H9 (cell line): Measurements from ENCODE around the gene FAM227B. TPM values are rescaled to one million over a fixed set of nuclear protein-coding genes. Genes with fewer than 3 reads are reported as not detected.

Experiments used
- DNase-seq: peaks from one replicate; pipeline ENCODE4 v3.0.0-alpha.2; 2017
- H2AFZ ChIP-seq: one replicate; pipeline ENCODE4 v1.6.1; 2013; ENCODE audit warnings: mild to moderate bottlenecking, low read length, control low read depth, moderate library complexity
- H2AK5ac ChIP-seq: 2 replicates; pipeline ENCODE4 v1.6.1; 2013; ENCODE audit warnings: low read length, control low read depth, mixed read lengths; ENCODE audit not compliant: insufficient read length
- H2BK120ac ChIP-seq: one replicate; pipeline ENCODE4 v1.6.1; 2013; ENCODE audit warnings: low read depth, mild to moderate bottlenecking, low read length, control low read depth, inconsistent platforms; ENCODE audit not compliant: poor library complexity, severe bottlenecking
- H2BK12ac ChIP-seq: 2 replicates; pipeline ENCODE4 v1.6.1; 2013; ENCODE audit warnings: low read length, control low read depth, mixed read lengths, low read depth; ENCODE audit not compliant: insufficient read length
- H2BK15ac ChIP-seq: 2 replicates; pipeline ENCODE4 v1.6.1; 2013; ENCODE audit warnings: low read depth, low read length, control low read depth
- H2BK20ac ChIP-seq: one replicate; pipeline ENCODE4 v1.6.1; 2013; ENCODE audit warnings: low read depth, mild to moderate bottlenecking, low read length, control low read depth, inconsistent platforms; ENCODE audit not compliant: poor library complexity, severe bottlenecking
- H2BK5ac ChIP-seq: 2 replicates; pipeline ENCODE4 v1.6.1; 2013; ENCODE audit warnings: low read length, control low read depth, mixed read lengths; ENCODE audit not compliant: insufficient read length
- H3K14ac ChIP-seq: 2 replicates; pipeline ENCODE4 v1.6.1; 2013; ENCODE audit warnings: low read length, control low read depth; ENCODE audit not compliant: insufficient read depth
- H3K18ac ChIP-seq: 2 replicates; pipeline ENCODE4 v1.6.1; 2013; ENCODE audit warnings: low read depth, mild to moderate bottlenecking, mixed read lengths, low read length, control low read depth; ENCODE audit not compliant: insufficient read length
- H3K23ac ChIP-seq: 2 replicates; pipeline ENCODE4 v1.6.1; 2013; ENCODE audit warnings: low read length, control low read depth, mixed read lengths, low read depth; ENCODE audit not compliant: insufficient read length
- H3K23me2 ChIP-seq: 2 replicates; pipeline ENCODE4 v1.6.1; 2013; ENCODE audit warnings: low read depth, mild to moderate bottlenecking, mixed read lengths, low read length, control low read depth; ENCODE audit not compliant: insufficient read length, poor library complexity, severe bottlenecking
- H3K27ac ChIP-seq: 2 replicates; pipeline ENCODE4 v1.5.1; 2013; ENCODE audit warnings: low read length, control low read depth, mixed read lengths, low read depth; ENCODE audit not compliant: insufficient read length
- H3K27me3 ChIP-seq: 2 replicates; pipeline ENCODE4 v1.6.1; 2013; ENCODE audit warnings: low read length, control low read depth, inconsistent platforms; ENCODE audit not compliant: insufficient read depth
- H3K4ac ChIP-seq: 2 replicates; pipeline ENCODE4 v1.6.1; 2013; ENCODE audit warnings: low read depth, mild to moderate bottlenecking, control low read depth, inconsistent platforms, low read length, moderate library complexity
- H3K4me1 ChIP-seq: 2 replicates; pipeline ENCODE4 v1.6.1; 2013; ENCODE audit warnings: low read length, control low read depth, inconsistent platforms; ENCODE audit not compliant: insufficient read depth
- H3K4me2 ChIP-seq: 2 replicates; pipeline ENCODE4 v1.6.1; 2013; ENCODE audit warnings: low read length, control low read depth, mixed read lengths; ENCODE audit not compliant: insufficient read length, insufficient read depth
- H3K56ac ChIP-seq: 2 replicates; pipeline ENCODE4 v1.6.1; 2013; ENCODE audit warnings: low read depth, mild to moderate bottlenecking, mixed read lengths, low read length, control low read depth; ENCODE audit not compliant: insufficient read length
- H3K79me1 ChIP-seq: 2 replicates; pipeline ENCODE4 v1.6.1; 2013; ENCODE audit warnings: low read depth, mild to moderate bottlenecking, moderate library complexity, low read length, control low read depth, inconsistent platforms; ENCODE audit not compliant: insufficient read depth, poor library complexity, severe bottlenecking
- H3K79me2 ChIP-seq: 2 replicates; pipeline ENCODE4 v1.6.1; 2013; ENCODE audit warnings: low read length, control low read depth, inconsistent platforms; ENCODE audit not compliant: insufficient read depth
- H3K9ac ChIP-seq: 2 replicates; pipeline ENCODE4 v1.6.1; 2013; ENCODE audit warnings: low read length, control low read depth, mixed read lengths; ENCODE audit not compliant: insufficient read length; ENCODE audit errors: extremely low read depth
- H3K9me3 ChIP-seq: one replicate; pipeline ENCODE4 v1.6.1; 2013; ENCODE audit warnings: low read depth, low read length, inconsistent platforms; ENCODE audit not compliant: control insufficient read depth
- H3T11ph ChIP-seq: one replicate; pipeline ENCODE4 v1.6.1; 2013; ENCODE audit warnings: mild to moderate bottlenecking, low read length, control low read depth, inconsistent platforms
- H4K20me1 ChIP-seq: one replicate; pipeline ENCODE4 v1.6.1; 2013; ENCODE audit not compliant: control insufficient read depth, insufficient read length, insufficient read depth
- H4K5ac ChIP-seq: 2 replicates; pipeline ENCODE4 v1.6.1; 2013; ENCODE audit warnings: low read depth, mild to moderate bottlenecking, mixed read lengths, low read length, control low read depth; ENCODE audit not compliant: insufficient read length
- H4K8ac ChIP-seq: replicated peaks from 2 replicates; pipeline ENCODE4 v1.6.1; 2013; ENCODE audit warnings: low read length, control low read depth, mixed read lengths, low read depth; ENCODE audit not compliant: insufficient read length
- H4K91ac ChIP-seq: 2 replicates; pipeline ENCODE4 v1.6.1; 2013; ENCODE audit warnings: low read depth, mild to moderate bottlenecking, moderate library complexity, mixed read lengths, low read length, control low read depth; ENCODE audit not compliant: insufficient read length
- H3K27ac Mint-ChIP-seq, 3 experiments: 2 replicates in 2 of 3; 3 replicates in 1 of 3; pipeline ENCODE4 v1.8.0; 2020 to 2021; ENCODE audit warnings: mixed read lengths in 3 of 3, mild to moderate bottlenecking in 1 of 3, moderate library complexity in 1 of 3
- H3K27me3 Mint-ChIP-seq: 2 replicates; pipeline ENCODE4 v1.8.0; 2021; ENCODE audit warnings: low read depth, mild to moderate bottlenecking, moderate library complexity, mixed read lengths
- H3K36me3 Mint-ChIP-seq, 3 experiments: 2 replicates in 2 of 3; 3 replicates in 1 of 3; pipeline ENCODE4 v1.8.0; 2020 to 2021; ENCODE audit warnings: low read depth in 3 of 3, mixed read lengths in 3 of 3; ENCODE audit not compliant: insufficient read depth in 1 of 3
- H3K4me1 Mint-ChIP-seq, 2 experiments: 2 replicates each; pipeline ENCODE4 v1.8.0; 2020; ENCODE audit warnings: mixed read lengths in 2 of 2
- H3K4me3 Mint-ChIP-seq, 2 experiments: 2 replicates in 1 of 2; 3 replicates in 1 of 2; pipeline ENCODE4 v1.8.0; 2020 to 2021; ENCODE audit warnings: mild to moderate bottlenecking in 2 of 2, mixed read lengths in 2 of 2, moderate library complexity in 1 of 2
- H3K9me3 Mint-ChIP-seq, 2 experiments: 2 replicates in 1 of 2; 3 replicates in 1 of 2; pipeline ENCODE4 v1.8.0; 2020; ENCODE audit warnings: mild to moderate bottlenecking in 2 of 2, mixed read lengths in 2 of 2, moderate library complexity in 1 of 2
- WGBS: extraction: QIAGEN DNeasy Blood & Tissue Kit; methylation state at CpG from one replicate; pipeline ENCODE4 v1.1.7; 2013; ENCODE audit warnings: missing lambda C conversion rate, low lambda C conversion rate, mixed read lengths; ENCODE audit not compliant: insufficient read length; ENCODE audit errors: extremely low coverage; 5-methylcytosine and 5-hydroxymethylcytosine counted together
- total RNA-seq: library from RNA; stranded (reverse); gene quantifications from 2 replicates; pipeline ENCODE4 v1.2.1, GENCODE V29; 2021
- TF ChIP-seq, protein P1 (sequence below): fragments of 200-600 bp; sonication (generic); conservative IDR thresholded peaks from 3 replicates; pipeline ENCODE4 v1.8.0; 2021; ENCODE audit warnings: antibody characterized with exemption, mild to moderate bottlenecking

FAM227B gene
- total RNA-seq, 1 experiment from 2014 or later: 5.5 TPM

DNA sequence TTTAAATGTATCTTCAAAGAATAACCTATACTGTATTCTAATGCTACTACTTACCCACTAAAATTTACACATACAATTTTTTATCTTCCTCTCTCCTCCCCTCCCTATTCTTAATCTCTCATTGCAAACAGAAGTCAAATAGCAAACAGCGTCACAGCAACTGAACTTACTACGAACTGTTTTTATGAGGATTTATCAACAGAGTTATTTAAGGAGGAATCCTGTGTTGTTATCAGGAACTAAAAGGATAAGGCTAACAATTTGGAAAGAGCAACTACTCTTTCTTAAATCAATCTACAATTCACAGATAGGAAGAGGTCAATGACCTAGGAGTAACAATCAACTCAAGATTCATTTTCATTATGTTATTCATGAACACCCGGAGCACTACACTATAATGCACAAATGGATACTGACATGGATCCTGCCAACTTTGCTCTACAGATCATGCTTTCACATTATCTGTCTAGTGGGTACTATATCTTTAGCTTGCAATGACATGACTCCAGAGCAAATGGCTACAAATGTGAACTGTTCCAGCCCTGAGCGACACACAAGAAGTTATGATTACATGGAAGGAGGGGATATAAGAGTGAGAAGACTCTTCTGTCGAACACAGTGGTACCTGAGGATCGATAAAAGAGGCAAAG, 196.6 kb downstream of the FAM227B start:
- no peak overlapping the region for H3K9ac ChIP-seq
- H2BK12ac ChIP-seq: no peak overlapping the region
- H4K20me1 ChIP-seq: no peaks in the 10 kb centered on the region
- no peak overlapping the region for H3K4me2 ChIP-seq
- H4K5ac ChIP-seq: no peak overlapping the region
- H3K14ac ChIP-seq: no peak overlapping the region
- no peaks in the 10 kb centered on the region for H3K27me3 Mint-ChIP-seq
- H4K91ac ChIP-seq: no peak overlapping the region
- H3K27me3 ChIP-seq: no peaks in the 10 kb centered on the region
- no peak overlapping the region for H3K4ac ChIP-seq
- no peak overlapping the region for H2BK20ac ChIP-seq
- H3K4me1 Mint-ChIP-seq: peaks cover 3 to 5% of the 10 kb centered on the region in 2 experiments; a peak in 3 of 4 replicates
- H3K4me1 ChIP-seq: no peaks in the 10 kb centered on the region; the same call in 1 of the 2 replicates
- no peak overlapping the region for H3K27ac Mint-ChIP-seq
- H3K4me3 Mint-ChIP-seq: no peak overlapping the region
- H3K18ac ChIP-seq: no peak overlapping the region
- no peak overlapping the region for H2AFZ ChIP-seq
- H3K9me3 Mint-ChIP-seq: no peaks in the 10 kb centered on the region
- no CpG with 5 or more reads among the region's 6 CpGs for WGBS
- H3K79me1 ChIP-seq: no peaks in the 10 kb centered on the region
- no peak overlapping the region for H2BK120ac ChIP-seq
- no peak overlapping the region for H3K27ac ChIP-seq
- H3T11ph ChIP-seq: no peak overlapping the region
- H3K23me2 ChIP-seq: no peaks in the 10 kb centered on the region
- H2BK5ac ChIP-seq: no peak overlapping the region
- H3K56ac ChIP-seq: no peak overlapping the region
- no peaks in the 10 kb centered on the region for H3K9me3 ChIP-seq
- DNase-seq: no peak
- H2AK5ac ChIP-seq: no peak overlapping the region
- H3K79me2 ChIP-seq: no peaks in the 10 kb centered on the region
- H2BK15ac ChIP-seq: no peak overlapping the region
- no peak overlapping the region for H3K23ac ChIP-seq
- no peaks in the 10 kb centered on the region for H3K36me3 Mint-ChIP-seq
- H4K8ac ChIP-seq: no peak overlapping the region
- TF ChIP-seq, protein P1, sequence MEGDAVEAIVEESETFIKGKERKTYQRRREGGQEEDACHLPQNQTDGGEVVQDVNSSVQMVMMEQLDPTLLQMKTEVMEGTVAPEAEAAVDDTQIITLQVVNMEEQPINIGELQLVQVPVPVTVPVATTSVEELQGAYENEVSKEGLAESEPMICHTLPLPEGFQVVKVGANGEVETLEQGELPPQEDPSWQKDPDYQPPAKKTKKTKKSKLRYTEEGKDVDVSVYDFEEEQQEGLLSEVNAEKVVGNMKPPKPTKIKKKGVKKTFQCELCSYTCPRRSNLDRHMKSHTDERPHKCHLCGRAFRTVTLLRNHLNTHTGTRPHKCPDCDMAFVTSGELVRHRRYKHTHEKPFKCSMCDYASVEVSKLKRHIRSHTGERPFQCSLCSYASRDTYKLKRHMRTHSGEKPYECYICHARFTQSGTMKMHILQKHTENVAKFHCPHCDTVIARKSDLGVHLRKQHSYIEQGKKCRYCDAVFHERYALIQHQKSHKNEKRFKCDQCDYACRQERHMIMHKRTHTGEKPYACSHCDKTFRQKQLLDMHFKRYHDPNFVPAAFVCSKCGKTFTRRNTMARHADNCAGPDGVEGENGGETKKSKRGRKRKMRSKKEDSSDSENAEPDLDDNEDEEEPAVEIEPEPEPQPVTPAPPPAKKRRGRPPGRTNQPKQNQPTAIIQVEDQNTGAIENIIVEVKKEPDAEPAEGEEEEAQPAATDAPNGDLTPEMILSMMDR: no peak
